Measurements from ENCODE around the gene MED19.

MED19 gene

GRCh38 chr11:57657194-57658022 lies 54.6 kb downstream of the MED19 start, which contains the start of gene CLP1:
CLP1 (plus strand) TSS chr11:57657762; CDS start chr11:57659477, 1,715 bp downstream.
- peaks cover 25% of the 10 kb centered on the region for H3K36me3 Mint-ChIP-seq (ENCODE audit: low read depth)
- H3K9me3 Mint-ChIP-seq, result no peaks in the 10 kb centered on the region
- TF ChIP-seq, protein P1, sequence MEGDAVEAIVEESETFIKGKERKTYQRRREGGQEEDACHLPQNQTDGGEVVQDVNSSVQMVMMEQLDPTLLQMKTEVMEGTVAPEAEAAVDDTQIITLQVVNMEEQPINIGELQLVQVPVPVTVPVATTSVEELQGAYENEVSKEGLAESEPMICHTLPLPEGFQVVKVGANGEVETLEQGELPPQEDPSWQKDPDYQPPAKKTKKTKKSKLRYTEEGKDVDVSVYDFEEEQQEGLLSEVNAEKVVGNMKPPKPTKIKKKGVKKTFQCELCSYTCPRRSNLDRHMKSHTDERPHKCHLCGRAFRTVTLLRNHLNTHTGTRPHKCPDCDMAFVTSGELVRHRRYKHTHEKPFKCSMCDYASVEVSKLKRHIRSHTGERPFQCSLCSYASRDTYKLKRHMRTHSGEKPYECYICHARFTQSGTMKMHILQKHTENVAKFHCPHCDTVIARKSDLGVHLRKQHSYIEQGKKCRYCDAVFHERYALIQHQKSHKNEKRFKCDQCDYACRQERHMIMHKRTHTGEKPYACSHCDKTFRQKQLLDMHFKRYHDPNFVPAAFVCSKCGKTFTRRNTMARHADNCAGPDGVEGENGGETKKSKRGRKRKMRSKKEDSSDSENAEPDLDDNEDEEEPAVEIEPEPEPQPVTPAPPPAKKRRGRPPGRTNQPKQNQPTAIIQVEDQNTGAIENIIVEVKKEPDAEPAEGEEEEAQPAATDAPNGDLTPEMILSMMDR (IDR thresholded peaks at IDR 0.05; ENCODE audit: unreplicated experiment in 3 of 3), result no peak
- H3K27ac Mint-ChIP-seq, result peak within 1 kb of the TSS; percentile 65 to 87 (median 69)
- peaks cover 25% of the 10 kb centered on the region for H3K4me1 Mint-ChIP-seq
- peak within 1 kb of the TSS; percentile 96 to 99 (median 97) for H3K4me3 Mint-ChIP-seq
- no peaks in the 10 kb centered on the region for H3K27me3 Mint-ChIP-seq (ENCODE audit: low read depth)

GRCh38 chr11:57656885-57657193 lies 55.2 kb downstream of the MED19 start:
- Mint-ChIP-seq H3K27ac (peak overlapping the region; percentile 65 to 87 (median 69)), H3K27me3 (ENCODE audit: low read depth) (no peaks in the 10 kb centered on the region), H3K9me3 (no peaks in the 10 kb centered on the region), H3K4me3 (peak overlapping the region; percentile 84 to 99 (median 96)), H3K4me1 (peaks cover 25% of the 10 kb centered on the region), H3K36me3 (ENCODE audit: low read depth) (peaks cover 21% of the 10 kb centered on the region)
- TF ChIP-seq, protein P1 (IDR thresholded peaks at IDR 0.05; ENCODE audit: unreplicated experiment in 3 of 3), result no peak
